ENCODE data around the gene AP1M1. TPM values are rescaled to one million over a fixed set of nuclear protein-coding genes. Genes with fewer than 3 reads are reported as not detected.

Gene AP1M1
- total RNA-seq = 10 to 100 TPM; 39.3 to 64.6 (median 46.8) TPM

DNA sequence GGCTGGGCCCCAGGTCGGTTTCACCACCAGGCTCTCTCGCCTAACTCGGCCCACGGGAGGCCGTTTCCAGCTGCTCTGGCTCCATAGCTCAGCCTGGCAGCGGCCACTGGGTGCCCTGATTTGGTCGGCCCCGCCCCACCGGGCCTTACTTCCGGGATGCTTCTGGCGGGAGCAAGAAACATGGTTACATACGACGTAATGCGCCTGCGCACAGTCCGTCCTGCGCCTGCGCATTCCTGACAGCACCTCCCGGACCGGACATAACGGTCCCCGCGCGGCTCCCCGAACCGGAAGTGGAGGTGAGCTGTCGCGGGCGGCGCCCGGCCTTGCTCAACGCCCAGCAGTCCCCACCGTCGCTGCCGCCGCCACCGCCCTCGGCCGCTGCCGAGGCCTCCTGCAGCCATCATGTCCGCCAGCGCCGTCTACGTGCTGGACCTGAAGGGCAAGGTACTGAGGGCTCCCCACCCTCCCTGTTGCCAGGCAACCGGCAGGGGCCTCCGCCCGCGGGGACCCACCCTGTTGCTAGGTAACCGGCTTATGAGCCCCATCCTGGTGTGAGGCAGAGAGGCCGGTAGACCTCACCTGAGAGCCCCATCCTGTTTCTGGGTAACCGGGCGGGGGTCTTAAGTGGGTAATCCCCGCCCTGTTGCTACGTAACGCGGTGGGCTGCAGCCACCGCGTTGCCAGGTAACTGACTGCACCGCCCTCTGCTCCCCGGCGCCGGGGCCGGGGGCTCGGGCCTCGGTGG, at the start of gene AP1M1:
Gene AP1M1 (plus strand): TSS at position 290 of the 748 bp plus-strand sequence. CDS start 116 bp downstream, at position 406.
- Histone ChIP-seq H3K4me1 (peaks cover 16 to 43% (median 21%) of the 10 kb centered on the region in 3 donors), H3K36me3 (peaks cover 0 to 34% (median 2%) of the 10 kb centered on the region in 3 donors), H3K27me3 (no peaks in the 10 kb centered on the region), H3K27ac (peak within 1 kb of the TSS; percentile 77 to 90 (median 81)), H3K9me3 (no peaks in the 10 kb centered on the region), H3K4me3 (peak within 1 kb of the TSS; percentile 62 to 100 (median 70))
- DNase-seq = peak; percentile 74
- intact Hi-C loops (cut with DNase I) = no loop called here
- TF ChIP-seq, protein P1, sequence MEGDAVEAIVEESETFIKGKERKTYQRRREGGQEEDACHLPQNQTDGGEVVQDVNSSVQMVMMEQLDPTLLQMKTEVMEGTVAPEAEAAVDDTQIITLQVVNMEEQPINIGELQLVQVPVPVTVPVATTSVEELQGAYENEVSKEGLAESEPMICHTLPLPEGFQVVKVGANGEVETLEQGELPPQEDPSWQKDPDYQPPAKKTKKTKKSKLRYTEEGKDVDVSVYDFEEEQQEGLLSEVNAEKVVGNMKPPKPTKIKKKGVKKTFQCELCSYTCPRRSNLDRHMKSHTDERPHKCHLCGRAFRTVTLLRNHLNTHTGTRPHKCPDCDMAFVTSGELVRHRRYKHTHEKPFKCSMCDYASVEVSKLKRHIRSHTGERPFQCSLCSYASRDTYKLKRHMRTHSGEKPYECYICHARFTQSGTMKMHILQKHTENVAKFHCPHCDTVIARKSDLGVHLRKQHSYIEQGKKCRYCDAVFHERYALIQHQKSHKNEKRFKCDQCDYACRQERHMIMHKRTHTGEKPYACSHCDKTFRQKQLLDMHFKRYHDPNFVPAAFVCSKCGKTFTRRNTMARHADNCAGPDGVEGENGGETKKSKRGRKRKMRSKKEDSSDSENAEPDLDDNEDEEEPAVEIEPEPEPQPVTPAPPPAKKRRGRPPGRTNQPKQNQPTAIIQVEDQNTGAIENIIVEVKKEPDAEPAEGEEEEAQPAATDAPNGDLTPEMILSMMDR (IDR thresholded peaks at IDR 0.05) = peak in 1 of 6 experiments; percentile 36
- peak in 1 of 4 donors; percentile 43 for TF ChIP-seq POLR2A (IDR thresholded peaks at IDR 0.05)
- 0% methylated on average over 5 of the region's 65 CpGs; no CpG with 5 or more reads in 1 of the 2 donors for WGBS, 2 donors

DNA sequence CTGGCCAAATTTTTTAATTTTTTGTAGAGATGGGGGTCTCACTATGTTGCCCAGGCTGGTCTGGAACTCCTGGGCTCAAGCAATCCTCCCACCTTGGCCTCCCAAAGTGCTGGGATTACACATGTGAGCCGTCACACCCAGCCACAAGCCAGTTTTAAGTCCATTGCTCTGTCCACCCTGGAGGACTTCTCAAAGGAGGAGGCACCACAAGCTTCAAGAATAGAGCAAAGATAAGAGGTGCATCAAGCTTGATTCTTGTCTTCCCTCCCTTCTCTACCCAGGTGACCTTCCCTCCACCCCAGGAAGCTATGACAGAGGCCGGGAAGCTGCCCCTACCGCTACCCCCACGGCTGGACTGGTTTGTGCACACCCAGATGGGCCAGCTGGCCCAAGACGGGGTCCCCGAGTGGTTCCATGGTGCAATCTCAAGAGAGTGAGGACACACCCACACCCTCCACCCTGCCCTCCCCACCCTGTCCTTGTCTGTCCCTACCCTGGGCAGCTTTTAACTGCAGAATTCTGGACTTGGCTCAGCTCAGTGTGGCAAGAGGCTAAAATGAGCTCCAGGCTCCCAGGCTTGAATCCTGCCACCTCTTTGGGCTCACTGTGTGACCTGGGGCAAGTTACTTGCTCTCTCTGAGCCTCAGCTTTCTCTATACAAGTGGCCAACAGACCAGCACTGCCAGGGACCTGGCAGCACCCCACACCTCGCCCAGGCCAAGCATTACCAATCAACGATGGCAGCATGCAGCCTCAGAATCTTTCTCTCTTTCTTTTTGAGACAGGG, 49.1 kb upstream of the AP1M1 start:
- DNase-seq = no peak
- Histone ChIP-seq H3K4me3 (no peak overlapping the region), H3K36me3 (no peaks in the 10 kb centered on the region), H3K27ac (peak overlapping the region in 1 of 4 donors; percentile 21), H3K27me3 (peaks cover 0 to 5% (median 0%) of the 10 kb centered on the region in 4 donors), H3K4me1 (peaks cover 0 to 7% (median 7%) of the 10 kb centered on the region in 3 donors), H3K9me3 (no peaks in the 10 kb centered on the region)
- 55 to 65% methylated on average over 7 to 8 of the region's 8 CpGs for WGBS, 2 donors
- no peak for TF ChIP-seq POLR2A (IDR thresholded peaks at IDR 0.05)
- TF ChIP-seq, protein P1 (IDR thresholded peaks at IDR 0.05) = no peak
- intact Hi-C loops (cut with DNase I) = no loop called here

DNA sequence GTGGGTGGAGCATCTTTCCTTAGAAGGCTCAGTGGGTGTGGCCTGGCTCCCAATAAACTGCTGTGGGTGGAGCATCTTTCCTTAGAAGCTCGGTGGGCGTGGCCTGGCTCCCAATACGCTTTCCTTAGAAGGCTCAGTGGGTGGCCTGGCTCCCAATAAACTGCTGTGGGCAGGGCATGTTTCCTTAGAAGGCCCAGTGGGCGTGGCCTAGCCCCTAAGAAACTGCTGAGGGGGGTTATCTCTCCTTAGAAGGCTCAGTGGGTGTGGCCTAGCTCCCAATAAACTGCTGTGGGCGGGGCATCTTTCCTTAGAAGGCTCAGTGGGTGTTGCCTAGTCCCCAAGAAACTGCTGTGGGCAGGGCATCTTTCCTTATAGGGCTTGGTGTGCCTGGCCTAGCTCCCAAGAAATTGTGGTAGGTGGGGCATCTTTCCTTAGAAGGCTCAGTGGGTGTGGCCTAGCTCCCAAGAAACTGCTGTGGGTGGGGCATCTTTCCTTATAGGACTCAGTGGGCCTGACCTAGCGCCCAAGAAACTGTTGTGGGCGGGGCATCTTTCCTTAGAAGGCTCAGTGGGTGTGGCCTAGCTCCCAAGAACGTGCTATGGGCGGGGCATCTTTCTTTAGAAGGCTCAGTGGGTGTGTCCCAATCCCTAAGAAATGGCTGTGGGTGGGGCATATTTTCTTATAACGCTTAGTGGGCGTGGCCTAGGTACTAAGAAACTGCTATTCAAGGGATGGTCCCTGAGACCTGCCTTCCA, 44.0 kb upstream of the AP1M1 start:
- no peak for DNase-seq
- no peaks in the 10 kb centered on the region for H3K27me3 ChIP-seq
- H3K36me3 ChIP-seq = no peaks in the 10 kb centered on the region
- TF ChIP-seq, protein P1 (IDR thresholded peaks at IDR 0.05) = no peak
- no peak for TF ChIP-seq POLR2A (IDR thresholded peaks at IDR 0.05)
- WGBS, 2 donors = 63 to 78% methylated on average over 5 to 6 of the region's 11 CpGs
- no peaks in the 10 kb centered on the region for H3K9me3 ChIP-seq
- no peak overlapping the region for H3K27ac ChIP-seq
- intact Hi-C loops (cut with DNase I) = no loop called here
- no peak overlapping the region for H3K4me3 ChIP-seq
- H3K4me1 ChIP-seq = peaks cover 0 to 3% (median 2%) of the 10 kb centered on the region in 3 donors

DNA sequence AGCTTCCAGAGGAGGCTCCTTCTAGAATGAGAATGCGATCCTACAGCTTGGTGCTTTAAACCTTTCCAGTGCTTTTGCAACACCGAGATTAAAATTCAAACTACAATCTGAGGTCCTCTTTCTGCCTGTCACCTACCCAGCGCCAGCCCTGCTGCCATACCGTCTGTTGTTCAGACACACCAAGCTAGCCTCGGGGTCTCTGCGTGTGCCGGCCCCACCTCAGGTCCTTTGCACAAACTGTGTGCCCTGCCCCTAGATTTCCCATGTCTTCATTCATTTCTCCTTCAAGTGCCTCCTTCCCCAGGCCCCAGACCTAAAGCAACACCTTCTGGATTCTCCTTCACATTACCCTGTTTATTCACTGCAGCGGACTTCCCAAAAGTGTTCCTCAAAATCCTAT, 43.2 kb upstream of the AP1M1 start:
- no peak overlapping the region for H3K27ac ChIP-seq
- no peak for DNase-seq
- WGBS, 2 donors = 83 to 90% methylated on average over 8 of the region's 8 CpGs
- H3K4me1 ChIP-seq = no peaks in the 10 kb centered on the region
- H3K36me3 ChIP-seq = no peaks in the 10 kb centered on the region
- no peaks in the 10 kb centered on the region for H3K27me3 ChIP-seq
- TF ChIP-seq POLR2A (IDR thresholded peaks at IDR 0.05) = no peak
- TF ChIP-seq, protein P1 (IDR thresholded peaks at IDR 0.05) = no peak
- H3K4me3 ChIP-seq = no peak overlapping the region
- intact Hi-C loops (cut with DNase I) = no loop called here
- H3K9me3 ChIP-seq = no peaks in the 10 kb centered on the region
